ENCODE measurements around the gene PLEKHA5. TPM values are rescaled to one million over a fixed set of nuclear protein-coding genes. Genes with fewer than 3 reads are reported as not detected.

PLEKHA5 gene
- total and polyA plus RNA-seq, 2 of the 4 experiments (the other 2 are of a cell fraction) = 5.3 to 12.2 TPM

DNA sequence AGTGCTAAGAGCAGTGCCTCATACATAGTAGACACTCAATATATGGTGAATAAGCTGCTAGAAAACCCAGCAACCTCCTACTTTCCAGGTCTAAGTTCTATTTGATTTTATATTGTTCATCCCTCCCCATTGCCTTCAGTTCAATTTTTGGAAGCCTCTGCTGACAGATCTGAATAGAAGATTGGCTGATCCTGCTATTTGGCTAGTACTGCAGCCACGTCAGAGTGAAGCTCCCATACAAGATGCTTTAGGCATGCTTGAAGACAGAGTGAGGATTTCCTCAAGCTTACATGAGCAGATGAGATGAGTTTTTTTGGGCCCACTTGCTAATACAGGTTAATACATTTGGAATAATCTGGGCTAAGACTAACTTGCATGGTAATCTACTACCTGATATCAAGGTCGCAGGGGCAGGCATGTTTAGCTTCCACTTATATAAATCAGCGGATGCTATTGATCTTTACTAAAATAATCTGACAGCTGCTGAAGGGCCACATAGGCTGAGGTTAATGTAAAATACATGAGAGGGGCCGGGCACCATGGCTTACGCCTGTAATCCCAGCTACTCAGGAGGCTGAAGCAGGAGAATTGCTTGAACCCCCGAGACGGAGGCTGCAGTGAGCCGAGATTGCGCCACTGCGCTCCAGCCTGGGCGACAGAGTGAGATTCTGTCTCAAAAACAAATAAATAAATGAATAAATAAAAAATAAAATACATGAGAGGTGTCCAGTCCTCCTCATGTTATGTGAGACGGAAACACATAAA is 293.8 kb downstream of the PLEKHA5 start:
- H3K4me2 ChIP-seq (ENCODE audit: low read depth, low read length) = no peak overlapping the region
- no peak overlapping the region for H3K18ac ChIP-seq (ENCODE audit: low read depth, low read length)
- H3K36me3 ChIP-seq (ENCODE audit: control insufficient read depth, insufficient read depth, low read length) = no peaks in the 10 kb centered on the region
- no peak overlapping the region for H3K23ac ChIP-seq (ENCODE audit: low read depth, low read length)
- H3K27me3 ChIP-seq (ENCODE audit: control insufficient read depth, insufficient read depth, low read length) = no peaks in the 10 kb centered on the region
- H3K79me1 ChIP-seq (ENCODE audit: low read depth in 1 of 2, low read length in 2 of 2) = no peaks in the 10 kb centered on the region
- H2BK15ac ChIP-seq (ENCODE audit: low read depth, low read length) = no peak overlapping the region
- H3K27ac ChIP-seq (ENCODE audit: insufficient read depth, low read length) = no peak overlapping the region
- H2BK20ac ChIP-seq (ENCODE audit: low read depth, low read length) = no peak overlapping the region
- no peak overlapping the region for H2AK9ac ChIP-seq (replicated peaks; ENCODE audit: low read depth, low read length, poor library complexity)
- no peaks in the 10 kb centered on the region; the same call in 1 of the 2 replicates for H3K9me3 ChIP-seq (ENCODE audit: control insufficient read depth, insufficient read depth, low read length)
- no peaks in the 10 kb centered on the region for H4K20me1 ChIP-seq (ENCODE audit: insufficient read depth, low read length)
- in situ Hi-C loops (cut with MboI; ENCODE audit: low sequenced_read_pairs) (no loop called here), dilution Hi-C loops (cut with HindIII; ENCODE audit: low sequenced_read_pairs, unreplicated experiment) (no loop called here), intact Hi-C loops (cut with micrococcal nuclease) (no loop called here)
- BruUV-seq (replicated peaks) = no TSS peak
- no peak overlapping the region for H4K8ac ChIP-seq (ENCODE audit: low read depth in 2 of 2, low read length in 2 of 2)
- no peak overlapping the region for H2AK5ac ChIP-seq (ENCODE audit: low read depth, low read length)
- H2BK120ac ChIP-seq (ENCODE audit: low read depth, low read length) = no peak overlapping the region
- no peak overlapping the region for H3K4ac ChIP-seq (ENCODE audit: low read depth, low read length)
- no peak overlapping the region for H2BK5ac ChIP-seq (ENCODE audit: low read depth, low read length, poor library complexity, severe bottlenecking)
- H3K9me1 ChIP-seq (ENCODE audit: insufficient read depth, low read length) = peaks cover 3% of the 10 kb centered on the region; the same call in 1 of the 2 replicates
- TF ChIP-seq CHD1 (IDR thresholded peaks at IDR 0.05; ENCODE audit: low read depth, low read length) = no peak
- no peak for TF ChIP-seq FOS (IDR thresholded peaks at IDR 0.05; ENCODE audit: low read depth, low read length)
- TF ChIP-seq MAZ (IDR thresholded peaks at IDR 0.05; ENCODE audit: borderline replicate concordance, low read depth, low read length) = no peak
- TF ChIP-seq, protein P1, sequence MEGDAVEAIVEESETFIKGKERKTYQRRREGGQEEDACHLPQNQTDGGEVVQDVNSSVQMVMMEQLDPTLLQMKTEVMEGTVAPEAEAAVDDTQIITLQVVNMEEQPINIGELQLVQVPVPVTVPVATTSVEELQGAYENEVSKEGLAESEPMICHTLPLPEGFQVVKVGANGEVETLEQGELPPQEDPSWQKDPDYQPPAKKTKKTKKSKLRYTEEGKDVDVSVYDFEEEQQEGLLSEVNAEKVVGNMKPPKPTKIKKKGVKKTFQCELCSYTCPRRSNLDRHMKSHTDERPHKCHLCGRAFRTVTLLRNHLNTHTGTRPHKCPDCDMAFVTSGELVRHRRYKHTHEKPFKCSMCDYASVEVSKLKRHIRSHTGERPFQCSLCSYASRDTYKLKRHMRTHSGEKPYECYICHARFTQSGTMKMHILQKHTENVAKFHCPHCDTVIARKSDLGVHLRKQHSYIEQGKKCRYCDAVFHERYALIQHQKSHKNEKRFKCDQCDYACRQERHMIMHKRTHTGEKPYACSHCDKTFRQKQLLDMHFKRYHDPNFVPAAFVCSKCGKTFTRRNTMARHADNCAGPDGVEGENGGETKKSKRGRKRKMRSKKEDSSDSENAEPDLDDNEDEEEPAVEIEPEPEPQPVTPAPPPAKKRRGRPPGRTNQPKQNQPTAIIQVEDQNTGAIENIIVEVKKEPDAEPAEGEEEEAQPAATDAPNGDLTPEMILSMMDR (conservative IDR thresholded peaks at IDR 0.05; ENCODE audit: low read depth, low read length) = no peak
- TF ChIP-seq MAFK (IDR thresholded peaks at IDR 0.05; ENCODE audit: low read depth, low read length) = no peak
- TF ChIP-seq CEBPB (IDR thresholded peaks at IDR 0.05; ENCODE audit: low read depth, low read length) = no peak
- TF ChIP-seq, protein P2, sequence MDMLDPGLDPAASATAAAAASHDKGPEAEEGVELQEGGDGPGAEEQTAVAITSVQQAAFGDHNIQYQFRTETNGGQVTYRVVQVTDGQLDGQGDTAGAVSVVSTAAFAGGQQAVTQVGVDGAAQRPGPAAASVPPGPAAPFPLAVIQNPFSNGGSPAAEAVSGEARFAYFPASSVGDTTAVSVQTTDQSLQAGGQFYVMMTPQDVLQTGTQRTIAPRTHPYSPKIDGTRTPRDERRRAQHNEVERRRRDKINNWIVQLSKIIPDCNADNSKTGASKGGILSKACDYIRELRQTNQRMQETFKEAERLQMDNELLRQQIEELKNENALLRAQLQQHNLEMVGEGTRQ (IDR thresholded peaks at IDR 0.05; ENCODE audit: low read depth, low read length) = no peak
- TF ChIP-seq, protein P3, sequence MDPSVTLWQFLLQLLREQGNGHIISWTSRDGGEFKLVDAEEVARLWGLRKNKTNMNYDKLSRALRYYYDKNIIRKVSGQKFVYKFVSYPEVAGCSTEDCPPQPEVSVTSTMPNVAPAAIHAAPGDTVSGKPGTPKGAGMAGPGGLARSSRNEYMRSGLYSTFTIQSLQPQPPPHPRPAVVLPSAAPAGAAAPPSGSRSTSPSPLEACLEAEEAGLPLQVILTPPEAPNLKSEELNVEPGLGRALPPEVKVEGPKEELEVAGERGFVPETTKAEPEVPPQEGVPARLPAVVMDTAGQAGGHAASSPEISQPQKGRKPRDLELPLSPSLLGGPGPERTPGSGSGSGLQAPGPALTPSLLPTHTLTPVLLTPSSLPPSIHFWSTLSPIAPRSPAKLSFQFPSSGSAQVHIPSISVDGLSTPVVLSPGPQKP (IDR thresholded peaks at IDR 0.05; ENCODE audit: borderline replicate concordance, low read depth, low read length) = no peak
- no peak for TF ChIP-seq RAD21 (IDR thresholded peaks at IDR 0.05; ENCODE audit: low read length)
- TF ChIP-seq RFX5 (IDR thresholded peaks at IDR 0.05; ENCODE audit: low read depth, low read length) = no peak
- DNase-seq (no peak), ATAC-seq (ENCODE audit: low read depth) (no peak)
- 0 out of 2 replicates have a peak, but pooled peaks cover 2% of the 10 kb centered on the region for H3K4me1 ChIP-seq (ENCODE audit: control insufficient read depth, insufficient read depth, low read length)
- no peak overlapping the region for H3K9ac ChIP-seq (ENCODE audit: low read depth, low read length)
- H4K5ac ChIP-seq (ENCODE audit: low read depth, low read length) = no peak overlapping the region
- ChIA-PET CTCF (interaction anchor here (1.5 kb wide), 1 partner anchor 8 kb away, joined by 3 read pairs; no protein-coding TSS in a partner anchor), POLR2A (ENCODE audit: unreplicated experiment) (no interaction called here)
- no peak overlapping the region for H3K56ac ChIP-seq (ENCODE audit: extremely low read depth, insufficient read depth, low read length)
- H3K14ac ChIP-seq (replicated peaks; ENCODE audit: low read depth, low read length) = no peak overlapping the region
- no peak overlapping the region for H3K4me3 ChIP-seq (ENCODE audit: insufficient read depth, low read depth, low read length)
- no peak overlapping the region for H4K91ac ChIP-seq (ENCODE audit: insufficient read depth, low read depth, low read length)
- no peak overlapping the region for H2AFZ ChIP-seq (replicated peaks; ENCODE audit: low read length, poor library complexity)
- 90% methylated on average over 2 of the region's 12 CpGs; no CpG with 5 or more reads in 1 of the 2 experiments for WGBS, 2 experiments (ENCODE audit: extremely low coverage in 2 of 2, insufficient read length in 1 of 2)

Data from IMR-90 (cell line).